ENCODE measurements around the gene ARL11. TPM values are rescaled to one million over a fixed set of nuclear protein-coding genes. Genes with fewer than 3 reads are reported as not detected.

Gene ARL11
- total RNA-seq, 4 donors from 2014 or later, result 1.5 to 6.1 (median 2.8) TPM; not detected in 1

- no peak for TF ChIP-seq CTCF (IDR thresholded peaks at IDR 0.05; ENCODE audit: low read depth)
These were observed 18.4 kb downstream of the ARL11 start for GRCh38 chr13:49646688-49647087.

GRCh38 chr13:49649244-49649962, 21.1 kb downstream of the ARL11 start:
- TF ChIP-seq CTCF (IDR thresholded peaks at IDR 0.05; ENCODE audit: low read depth), result no peak

GRCh38 chr13:49649963-49650312, 21.6 kb downstream of the ARL11 start:
- no peak for TF ChIP-seq CTCF (IDR thresholded peaks at IDR 0.05; ENCODE audit: low read depth)

DNA sequence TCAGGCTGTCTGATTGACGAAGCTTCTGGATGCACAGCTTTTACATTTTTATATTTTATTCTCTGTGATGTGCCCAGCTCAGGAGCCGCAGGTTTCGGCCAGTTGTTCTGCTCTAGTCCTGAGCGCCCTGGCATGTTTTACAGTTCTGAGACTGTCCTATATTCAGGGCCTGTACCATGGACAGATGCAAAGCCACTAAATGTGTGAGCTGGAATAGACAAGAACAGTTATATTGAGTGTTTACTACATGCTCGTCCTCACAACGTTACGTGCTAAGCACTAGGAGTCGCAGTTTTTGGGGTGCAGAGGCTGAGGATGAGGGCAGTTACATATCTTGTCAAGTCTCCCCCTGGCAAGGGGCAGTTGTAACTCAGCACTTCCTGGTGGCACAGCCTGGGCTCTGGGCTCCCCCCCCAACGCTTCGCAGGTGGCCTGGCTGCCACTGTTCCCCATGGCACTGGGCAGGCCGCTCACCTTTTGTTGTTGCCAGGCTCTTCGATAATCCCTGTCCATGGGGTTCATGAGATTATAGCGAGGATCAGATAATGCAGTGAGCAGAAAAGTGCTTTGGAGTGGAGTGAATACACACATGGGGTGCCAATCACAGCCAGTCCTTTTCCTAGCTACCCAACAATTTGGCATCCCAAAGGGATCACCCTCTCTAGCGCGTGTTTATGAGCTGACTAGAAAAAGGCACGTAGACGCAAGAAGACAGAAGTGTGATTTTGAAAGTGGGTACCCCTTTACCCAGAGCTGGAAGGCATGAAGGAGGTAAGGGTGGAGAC, 23.5 kb downstream of the ARL11 start:
- no peak for TF ChIP-seq CTCF (IDR thresholded peaks at IDR 0.05; ENCODE audit: low read depth)

DNA sequence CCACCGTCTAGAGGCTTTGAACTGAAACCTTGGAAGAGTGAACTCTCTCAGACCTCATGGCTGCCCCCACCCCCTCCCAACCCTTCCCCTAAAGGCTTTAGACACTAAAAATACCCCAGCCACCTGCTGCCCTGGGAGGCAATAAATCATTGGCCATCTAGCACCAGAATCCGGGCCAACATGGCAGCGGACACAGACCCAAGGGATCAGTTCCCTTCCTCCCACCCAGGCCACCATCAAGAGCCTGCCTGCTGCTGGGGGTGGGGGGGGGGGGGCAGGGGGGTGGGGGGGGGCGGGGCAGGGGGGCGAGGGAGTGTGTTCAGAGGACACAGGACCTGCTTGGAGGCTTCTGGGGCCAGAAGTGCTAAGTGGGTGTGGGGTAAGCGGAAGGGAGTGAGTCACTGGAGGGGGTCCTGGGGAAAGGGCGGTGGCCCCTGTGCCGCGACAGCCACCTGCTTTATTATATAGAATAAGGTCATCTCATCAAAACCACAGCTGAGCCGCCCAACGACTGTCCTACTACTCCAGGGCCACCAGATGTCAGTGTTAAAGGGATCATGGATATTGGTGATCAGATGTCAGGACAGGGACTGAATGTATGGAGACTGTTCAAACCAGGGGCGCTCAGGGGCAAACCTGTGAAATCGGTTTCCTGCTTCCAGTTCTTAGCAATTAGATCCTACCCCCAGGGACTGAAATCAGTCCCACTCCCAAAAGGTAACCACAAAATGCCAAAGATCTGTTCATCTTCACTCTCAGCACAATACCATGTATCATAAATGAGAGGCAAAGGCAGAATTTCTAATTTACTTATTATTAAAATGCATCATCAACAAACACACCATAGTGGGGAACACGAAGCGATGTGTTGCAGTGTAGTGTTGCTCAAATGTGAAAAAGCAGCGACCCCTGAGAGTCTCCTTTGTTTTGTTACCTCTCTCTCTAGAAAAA, 24.3 kb downstream of the ARL11 start:
- TF ChIP-seq CTCF (IDR thresholded peaks at IDR 0.05; ENCODE audit: low read depth), result no peak

DNA sequence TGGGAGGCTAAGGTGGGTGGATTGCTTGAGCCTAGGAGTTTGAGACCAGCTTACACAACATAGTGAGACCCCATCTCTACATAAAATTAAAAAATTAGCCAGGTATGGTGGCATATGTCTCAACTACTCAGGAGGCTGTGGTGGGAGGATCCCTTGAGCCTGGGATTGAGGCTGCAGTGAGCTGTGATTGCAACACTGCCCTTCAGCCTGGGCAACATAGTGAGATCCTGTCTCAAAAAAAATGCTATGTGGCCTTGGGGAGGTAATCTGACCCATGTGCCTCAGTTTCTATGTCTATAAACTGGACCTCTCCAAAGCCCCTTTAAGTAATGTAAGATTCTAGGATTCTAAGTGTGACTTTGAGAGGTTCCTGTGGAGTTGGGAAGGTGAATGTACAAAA, 25.2 kb downstream of the ARL11 start:
- TF ChIP-seq CTCF (IDR thresholded peaks at IDR 0.05; ENCODE audit: low read depth), result no peak
